Measurements from ENCODE around the gene GARIN5B.

The GARIN5B gene

GRCh38 chr19:55319785-55320184 is 43.3 kb downstream of the GARIN5B start:
- no peak for DNase-seq

GRCh38 chr19:55316646-55317045 is 46.4 kb downstream of the GARIN5B start:
- DNase-seq, result no peak

- DNase-seq, result no peak
These were observed 47.0 kb downstream of the GARIN5B start for GRCh38 chr19:55315956-55316525.

- no peak for DNase-seq
These were observed 48.7 kb downstream of the GARIN5B start for GRCh38 chr19:55314396-55314795.

- DNase-seq, result no peak
These were observed 50.2 kb downstream of the GARIN5B start for GRCh38 chr19:55312621-55313512.

GRCh38 chr19:55311797-55312196 is 51.3 kb downstream of the GARIN5B start:
- no peak for DNase-seq

GRCh38 chr19:55311397-55311796 is 51.7 kb downstream of the GARIN5B start:
- DNase-seq, result no peak

GRCh38 chr19:55310498-55310897 is 52.6 kb downstream of the GARIN5B start:
- no peak for DNase-seq

- no peak for DNase-seq
These were observed 53.6 kb downstream of the GARIN5B start for GRCh38 chr19:55309448-55309847.

GRCh38 chr19:55308281-55308680 is 54.8 kb downstream of the GARIN5B start:
- DNase-seq, result no peak

- no peak for DNase-seq
These were observed 56.3 kb downstream of the GARIN5B start for GRCh38 chr19:55306712-55307111.

- DNase-seq, result no peak
These were observed 57.0 kb downstream of the GARIN5B start for GRCh38 chr19:55305983-55306562.

GRCh38 chr19:55305491-55305890 is 57.6 kb downstream of the GARIN5B start:
- peak; percentile 14 for DNase-seq

GRCh38 chr19:55304980-55305379 is 58.1 kb downstream of the GARIN5B start:
- DNase-seq, result no peak

All from NK-92 treated with Interleukin-12 subunit alpha and Interleukin-12 subunit beta, amount 100 ng/mL, for 24 hours (cell line).